Renal pelvis (tissue), 12 donors: ENCODE results near the gene CCDC9. TPM values are rescaled to one million over a fixed set of nuclear protein-coding genes. Genes with fewer than 3 reads are reported as not detected.
A peak's percentile ranks its signal among the peaks of the same experiment; 100 is the strongest.

Source experiments
- DNase-seq: peaks from one replicate; pipeline ENCODE4 v3.0.0-alpha.2; 2013
- long read RNA-seq, 16 experiments: transcript quantifications; one replicate each; lab custom pipeline, GENCODE V29; 2026
- polyA plus RNA-seq, 3 donors: library from polyadenylated mRNA; unstranded; fragments of 120-200 nt; gene quantifications; one replicate each; pipeline ENCODE4 v1.2.1, GENCODE V29; 2013; ENCODE audit not compliant: insufficient read length in 3 of 3

The CCDC9 gene
- polyA plus RNA-seq, result 10 to 100 TPM; 25.8 to 30.2 (median 26.0) TPM
- long read RNA-seq, donor 1, partial matches to known transcripts, result 0 of 2 reads
- long read RNA-seq, donor 1, other reads (novel, unspliced or antisense), result 0 of 2 reads
- long read RNA-seq, donor 2, transcript CCDC9-201 (12 exons, 2,093 nt), result major isoform, 5 of 5 reads
- long read RNA-seq, donor 2, partial matches to known transcripts, result 0 of 5 reads
- long read RNA-seq, donor 2, other reads (novel, unspliced or antisense), result 0 of 5 reads
- long read RNA-seq, donor 3, partial matches to known transcripts, result 0 of 1 reads
- long read RNA-seq, donor 3, other reads (novel, unspliced or antisense), result 0 of 1 reads
- long read RNA-seq, donor 4, partial matches to known transcripts, result 0 of 1 reads
- long read RNA-seq, donor 4, other reads (novel, unspliced or antisense), result 0 of 1 reads
- long read RNA-seq, donor 5, partial matches to known transcripts, result 0 of 1 reads
- long read RNA-seq, donor 5, other reads (novel, unspliced or antisense), result 0 of 1 reads
- long read RNA-seq, donor 6, partial matches to known transcripts, result 0 of 2 reads
- long read RNA-seq, donor 6, other reads (novel, unspliced or antisense), result 0 of 2 reads
- long read RNA-seq, donor 7, partial matches to known transcripts, result 0 of 2 reads
- long read RNA-seq, donor 7, other reads (novel, unspliced or antisense), result 0 of 2 reads
- long read RNA-seq, donor 8, result 0 reads
- long read RNA-seq, donor 9, partial matches to known transcripts, result 0 of 2 reads
- long read RNA-seq, donor 9, other reads (novel, unspliced or antisense), result 0 of 2 reads
- long read RNA-seq, donor 10, partial matches to known transcripts, result 0 of 2 reads
- long read RNA-seq, donor 10, other reads (novel, unspliced or antisense), result 0 of 2 reads
- long read RNA-seq, donor 11, partial matches to known transcripts, result 0 of 2 reads
- long read RNA-seq, donor 11, other reads (novel, unspliced or antisense), result 0 of 2 reads
- long read RNA-seq, donor 12, partial matches to known transcripts, result 0 of 2 reads
- long read RNA-seq, donor 12, other reads (novel, unspliced or antisense), result 0 of 2 reads
- long read RNA-seq, donor 13, result 0 reads
- long read RNA-seq, donor 14, result 0 reads
- long read RNA-seq, donor 15, partial matches to known transcripts, result 0 of 2 reads
- long read RNA-seq, donor 15, other reads (novel, unspliced or antisense), result 0 of 2 reads
- long read RNA-seq, donor 16, partial matches to known transcripts, result 0 of 12 reads
- long read RNA-seq, donor 16, other reads (novel, unspliced or antisense), result 7 of 12 reads

DNA sequence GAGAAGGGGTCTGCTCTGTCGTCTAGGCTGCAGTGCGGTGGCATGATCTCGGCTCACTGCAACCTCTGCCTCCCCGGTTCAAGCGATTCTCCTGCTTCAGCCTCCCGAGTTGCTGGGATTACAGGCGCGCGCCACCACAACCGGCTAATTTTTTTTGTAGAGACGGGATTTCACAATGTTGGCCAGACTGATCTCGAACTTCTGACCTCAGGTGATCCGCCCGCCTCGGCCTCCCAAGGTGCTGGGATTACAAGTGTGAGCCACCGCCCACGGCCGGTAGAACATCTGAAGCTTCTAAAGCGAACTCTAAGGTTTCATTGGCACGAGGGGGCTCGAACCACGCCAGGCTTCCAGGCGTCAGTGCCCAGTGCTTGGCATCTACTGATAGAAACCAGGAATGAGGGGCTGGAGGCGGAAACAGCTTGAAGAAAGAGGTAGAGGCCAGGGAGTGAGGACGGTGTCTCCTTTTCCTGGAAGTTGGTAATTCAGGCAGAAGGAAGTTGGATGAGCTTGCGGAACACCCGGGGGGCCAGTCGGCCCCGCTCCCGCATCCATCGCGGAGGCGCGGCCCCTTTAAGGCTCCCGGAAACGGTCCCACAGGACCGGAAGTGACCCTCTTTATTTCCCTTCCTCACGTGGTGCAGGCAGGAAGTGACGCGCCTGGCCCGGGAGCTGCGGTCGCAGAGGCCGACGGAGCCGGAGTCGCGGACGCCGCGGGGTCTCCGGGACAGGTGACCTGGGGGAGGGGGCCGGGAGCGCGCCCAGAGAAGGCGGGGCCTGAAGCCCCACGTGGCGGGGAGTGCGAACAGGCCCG, at the start of gene CCDC9:
CCDC9 (plus strand) TSS at position 647 of the 814 bp plus-strand sequence. CDS start 1,876 bp downstream, outside the sequence.
- DNase-seq, result peak; percentile 97

DNA sequence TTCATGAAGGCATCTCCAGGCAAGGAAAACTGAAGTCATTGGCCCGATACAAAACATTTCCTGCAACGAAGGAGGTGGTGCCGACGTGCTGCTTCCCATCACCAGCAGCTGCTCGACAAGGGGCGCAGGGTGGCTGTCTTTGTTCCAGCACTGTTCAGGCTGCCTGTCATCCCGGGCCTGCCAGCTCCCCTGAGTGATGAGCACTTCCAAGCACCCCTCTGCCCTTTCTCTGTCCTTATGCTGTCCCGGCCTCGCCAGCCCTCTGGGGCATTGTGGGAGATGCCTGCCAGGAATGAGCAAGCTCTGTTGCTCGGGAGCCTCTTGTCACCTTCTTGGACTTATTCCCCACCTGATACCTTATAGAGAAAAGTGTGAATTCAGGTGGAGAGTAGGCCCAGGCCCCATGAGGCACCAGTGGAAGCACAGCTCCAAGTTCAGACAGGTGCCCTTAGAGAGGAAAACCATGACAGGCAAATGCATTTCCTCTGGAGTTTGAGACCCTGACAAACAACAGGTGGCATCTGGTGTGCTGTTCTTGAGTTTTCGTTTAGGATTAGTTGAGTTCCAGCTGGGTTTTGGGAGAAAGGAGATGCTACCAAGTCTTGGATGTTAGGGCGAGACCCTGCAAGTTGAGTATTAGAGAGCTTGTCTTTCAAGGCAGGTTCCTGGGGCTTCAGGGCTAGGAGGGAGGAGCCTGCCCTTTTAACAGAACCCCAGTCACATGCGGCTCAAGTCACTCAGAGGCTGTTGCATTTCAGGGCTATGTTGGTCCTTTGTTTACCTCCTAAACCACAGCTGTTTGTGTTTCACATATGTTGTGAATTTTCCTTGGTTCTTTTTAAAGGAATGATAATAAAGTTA, 46.8 kb upstream of the CCDC9 start:
- DNase-seq, result no peak

- no peak for DNase-seq
These were observed 46.2 kb upstream of the CCDC9 start for GRCh38 chr19:47210180-47210490.

DNA sequence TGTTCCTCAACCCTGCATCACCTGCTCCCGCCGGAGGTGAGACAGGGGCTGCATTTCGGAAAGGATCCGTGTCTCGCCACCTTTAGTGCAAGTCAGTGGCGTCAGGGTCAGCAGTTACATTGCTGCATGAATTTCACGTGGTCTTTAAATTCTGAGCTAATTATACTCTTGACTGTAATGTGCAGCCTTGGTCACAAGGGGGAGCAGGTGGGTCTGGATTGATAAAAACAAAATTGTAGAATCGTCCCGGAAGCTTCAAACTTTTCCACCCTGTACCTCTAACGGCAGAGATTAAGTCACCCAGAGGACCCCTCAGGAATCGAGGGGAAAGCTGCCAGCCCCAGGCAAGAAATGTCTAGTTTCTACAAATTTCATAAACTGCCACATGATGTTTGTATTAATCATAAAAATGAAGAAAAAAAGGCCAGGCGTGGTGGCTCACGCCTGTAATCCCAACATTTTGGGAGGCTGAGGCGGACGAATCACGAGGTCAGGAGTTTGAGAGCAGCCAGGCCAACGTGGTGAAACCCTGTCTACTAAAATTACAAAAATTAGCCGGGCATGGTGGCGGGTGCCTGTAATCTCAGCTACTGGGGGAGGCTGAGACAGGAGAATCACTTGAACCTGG, 45.5 kb upstream of the CCDC9 start:
- DNase-seq, result peak; percentile 76

DNA sequence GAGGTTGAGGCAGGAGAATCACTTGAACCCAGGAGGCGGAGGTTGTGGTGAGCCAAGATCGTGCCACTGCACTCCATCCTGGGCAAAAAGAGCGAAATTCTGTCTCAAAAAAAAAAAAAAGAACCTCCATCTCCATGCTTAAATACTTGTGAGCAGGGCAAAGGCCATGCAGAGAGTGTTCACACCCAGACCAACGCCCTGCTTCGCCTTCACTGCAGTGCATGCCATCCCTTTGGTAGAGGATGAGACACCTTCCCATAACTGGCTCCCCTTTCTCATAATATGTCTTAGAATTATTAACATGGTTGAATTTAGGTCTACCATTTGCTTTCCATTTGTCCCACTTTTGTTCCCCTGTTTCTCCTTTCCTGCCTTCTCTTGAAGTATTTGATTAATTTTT, 40.7 kb upstream of the CCDC9 start:
- DNase-seq, result no peak

DNA sequence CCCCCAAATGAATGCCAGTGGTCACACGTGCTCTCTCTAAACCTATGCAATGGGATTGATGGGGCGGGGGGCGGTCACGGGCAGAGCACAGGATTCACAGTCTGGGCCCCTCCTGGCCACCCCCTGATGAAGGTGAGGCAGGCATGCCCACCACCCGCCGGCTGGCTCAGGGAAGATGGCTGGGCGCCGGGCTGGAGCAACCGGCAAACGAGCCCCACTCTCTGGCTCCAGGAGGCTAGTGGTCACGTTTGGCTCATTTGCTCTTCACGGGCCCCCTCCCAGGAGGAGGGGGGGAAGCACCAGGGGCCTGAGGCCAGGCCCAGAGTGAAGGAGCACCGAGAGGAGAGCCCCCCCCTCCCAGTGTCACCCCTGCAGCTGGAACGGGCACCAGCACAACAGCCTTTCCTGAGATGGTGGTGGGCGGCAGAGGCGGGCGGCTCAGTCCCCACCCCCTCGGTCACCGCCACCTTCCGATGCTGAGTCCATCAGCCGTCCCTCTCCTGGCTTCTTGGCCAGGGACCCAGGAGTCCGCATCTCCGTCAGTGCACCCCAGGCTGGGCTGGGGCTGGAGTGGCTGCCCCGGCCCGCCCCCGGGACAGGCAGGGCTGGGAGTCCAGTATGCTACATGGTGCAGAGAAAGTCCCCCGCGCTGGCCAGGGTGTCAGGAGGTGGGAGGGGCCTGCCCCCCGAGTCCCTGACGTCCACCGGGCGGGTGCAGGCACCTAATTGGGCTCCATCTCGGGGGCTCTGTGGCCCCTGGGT, 35.1 kb upstream of the CCDC9 start:
- DNase-seq, result no peak

- no peak for DNase-seq
These were observed 34.4 kb upstream of the CCDC9 start for GRCh38 chr19:47221890-47222289.

GRCh38 chr19:47225746-47226425, 30.4 kb upstream of the CCDC9 start:
- DNase-seq, result peak; percentile 93

GRCh38 chr19:47226426-47227351, 29.6 kb upstream of the CCDC9 start:
- no peak for DNase-seq

DNA sequence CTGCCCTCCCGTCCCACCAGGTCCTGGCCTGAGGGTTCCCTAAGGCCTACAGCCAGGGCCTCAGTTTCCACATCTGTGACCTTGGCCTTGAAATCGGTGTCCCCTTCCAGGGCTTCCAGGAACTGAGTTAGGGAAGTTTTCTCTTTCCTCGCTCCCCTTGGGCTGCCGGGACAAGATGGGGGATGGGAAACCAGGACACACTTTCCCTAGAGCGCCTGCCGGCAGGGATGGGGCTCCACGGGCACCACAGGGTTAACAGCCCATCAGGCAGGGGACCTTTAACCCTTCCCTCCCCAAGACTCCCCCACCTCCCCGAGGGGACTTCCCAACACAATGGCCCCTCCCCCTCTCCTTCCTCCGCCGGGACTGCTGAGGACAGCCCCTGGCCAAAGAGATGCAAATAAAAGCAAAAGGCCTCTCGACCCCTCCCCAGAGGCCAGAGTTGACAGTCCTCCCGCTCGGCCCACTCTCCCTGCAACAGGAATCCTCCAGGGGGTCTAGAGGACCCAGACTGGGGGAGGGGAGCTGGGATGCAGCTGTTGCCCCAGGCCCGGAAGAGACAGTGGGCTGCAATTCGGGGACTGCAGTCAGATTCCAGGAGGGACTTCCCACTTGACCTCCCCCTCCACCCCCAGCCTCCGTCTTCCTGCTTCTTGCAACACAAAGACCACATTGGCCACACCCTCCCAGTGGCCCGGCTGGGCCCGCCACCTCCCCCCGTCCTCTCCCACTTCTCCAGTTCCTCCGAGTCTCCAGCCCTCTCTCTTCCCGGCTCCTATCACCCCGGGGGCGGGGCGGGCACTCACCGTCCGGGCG, 28.8 kb upstream of the CCDC9 start:
- DNase-seq, result no peak

DNA sequence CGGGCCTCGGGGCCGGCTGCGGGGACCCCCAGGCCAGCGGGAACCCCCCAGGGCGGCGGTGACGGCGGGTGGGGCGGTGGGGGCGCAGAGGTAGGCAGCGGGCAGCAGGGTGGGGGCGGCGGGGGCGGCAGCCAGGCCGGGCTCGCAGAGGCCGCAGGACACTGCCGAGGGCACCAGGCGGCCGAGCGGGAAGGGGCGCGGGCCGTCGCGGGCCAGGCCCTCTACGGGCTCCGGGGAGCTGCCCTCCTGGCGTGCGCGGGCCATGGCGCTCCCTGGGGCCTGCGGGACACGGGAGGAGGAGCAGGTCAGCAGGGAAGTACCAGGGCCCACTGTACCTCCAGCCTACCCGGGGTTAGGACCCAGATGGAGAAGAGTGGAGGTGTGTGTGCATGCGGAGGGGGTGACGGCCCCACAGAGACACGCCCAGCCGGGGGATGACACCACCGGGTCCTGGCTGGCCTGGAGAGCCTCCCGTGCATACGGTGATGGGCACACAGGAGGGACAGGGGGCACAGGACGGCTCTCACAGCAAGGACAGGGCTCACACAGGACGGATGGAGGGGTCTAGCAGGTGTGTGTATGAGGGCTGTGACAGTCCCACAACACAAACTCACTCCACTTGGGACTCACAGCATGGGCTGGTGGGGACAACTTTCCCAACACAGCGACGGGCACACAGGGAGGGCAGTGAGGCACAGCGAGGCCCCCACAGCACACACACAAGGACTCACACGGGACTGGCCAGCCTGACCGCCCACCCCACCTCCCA, 28.0 kb upstream of the CCDC9 start:
- no peak for DNase-seq

DNA sequence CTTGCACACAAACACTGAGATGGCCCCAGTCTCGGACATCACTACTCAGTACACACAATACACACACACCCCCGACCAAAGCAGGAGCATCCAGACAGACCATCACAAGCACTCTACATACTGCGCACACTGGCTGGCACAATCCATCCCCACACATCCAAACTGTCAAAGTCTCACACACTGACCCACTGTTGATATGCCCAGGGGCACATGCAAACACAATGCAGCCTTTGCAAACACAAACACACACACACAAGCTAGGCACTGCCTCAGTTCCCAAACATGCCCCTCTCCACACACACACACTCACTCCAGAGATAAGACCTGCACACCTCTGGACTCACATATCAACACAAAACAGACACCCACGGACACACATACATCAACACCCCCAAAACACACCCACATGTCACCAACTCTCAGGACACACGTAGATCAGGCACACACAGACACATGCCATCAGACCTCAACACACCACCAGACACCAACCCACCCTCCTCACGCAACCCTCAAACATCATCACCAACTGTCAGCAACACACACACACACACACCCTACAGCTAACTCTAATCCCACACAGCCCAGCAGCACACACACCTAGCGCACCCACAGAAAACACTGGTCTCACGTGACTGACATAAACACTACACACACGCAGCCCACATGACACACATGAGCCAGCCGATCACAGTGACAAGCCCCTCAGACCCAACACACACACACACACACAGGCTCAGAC, 27.2 kb upstream of the CCDC9 start:
- no peak for DNase-seq

- no peak for DNase-seq
These were observed 26.7 kb upstream of the CCDC9 start for GRCh38 chr19:47229676-47230053.

- DNase-seq, result no peak
These were observed 26.0 kb upstream of the CCDC9 start for GRCh38 chr19:47230054-47230920.
